Measurements from ENCODE around the gene UNC13B. TPM values are rescaled to one million over a fixed set of nuclear protein-coding genes. Genes with fewer than 3 reads are reported as not detected.

The UNC13B gene
- total and polyA plus RNA-seq, 2 donors (not counting 3 experiments of a cell fraction or from before 2014, with no cell fraction given) = 30.1 to 46.2 TPM

DNA sequence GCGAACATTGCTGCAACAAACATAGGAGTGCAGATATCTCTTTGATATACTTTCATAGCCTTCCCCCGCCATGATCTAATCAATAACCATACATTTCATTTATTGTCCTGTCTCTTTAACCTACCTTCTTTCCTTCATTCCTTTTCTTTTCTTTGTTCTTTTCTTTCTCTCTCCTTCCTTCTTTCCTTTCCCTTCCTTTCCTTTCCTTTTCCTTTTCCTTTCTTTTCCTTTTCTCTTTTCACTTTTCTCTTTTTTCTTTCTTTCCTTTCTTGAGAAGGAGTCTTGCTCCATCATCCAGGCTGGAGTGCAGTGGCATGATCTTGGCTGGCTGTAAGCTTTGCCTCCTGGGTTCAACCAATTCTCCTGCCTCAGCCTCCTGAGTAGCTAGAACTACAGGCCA lies 100.3 kb downstream of the UNC13B start:
- H2AFZ ChIP-seq (ENCODE audit: low read depth, low read length) = no peak overlapping the region
- no peaks in the 10 kb centered on the region for H3K9me1 ChIP-seq (replicated peaks; ENCODE audit: control insufficient read depth, extremely low read depth, insufficient read depth, low read length)
- BruUV-seq (replicated peaks) = no TSS peak
- intact Hi-C loops (cut with micrococcal nuclease) = no loop called here
- no peaks in the 10 kb centered on the region for H3K27me3 ChIP-seq (ENCODE audit: control insufficient read depth in 2 of 2, insufficient read depth in 2 of 2, low read length in 2 of 2)
- no peaks in the 10 kb centered on the region for H3K9me3 ChIP-seq (replicated peaks; ENCODE audit: control insufficient read depth, insufficient read depth, low read length)
- H3K4me2 ChIP-seq (ENCODE audit: insufficient read depth, low read length) = no peak overlapping the region
- H3K4me1 ChIP-seq (ENCODE audit: control insufficient read depth, extremely low read depth, insufficient read depth, low read length) = no peaks in the 10 kb centered on the region
- no peak overlapping the region for H3K4me3 ChIP-seq (replicated peaks in 1 of 3; ENCODE audit: insufficient read depth in 1 of 3, low read depth in 1 of 3, low read length in 3 of 3)
- H3K27ac ChIP-seq (ENCODE audit: insufficient read depth, low read depth, low read length) = no peak overlapping the region
- ChIA-PET POLR2A (no interaction called here), CTCF (interaction anchor here (1.0 to 1.1 kb wide), 2 partner anchors 32 to 123 kb away, joined by 3 to 4 read pairs; no protein-coding TSS in a partner anchor)
- no peaks in the 10 kb centered on the region for H4K20me1 ChIP-seq (replicated peaks; ENCODE audit: control insufficient read depth, extremely low read depth, insufficient read depth, low read length)
- H3K79me2 ChIP-seq (ENCODE audit: control insufficient read depth, insufficient read depth, low read length) = no peaks in the 10 kb centered on the region
- H3K9ac ChIP-seq (replicated peaks; ENCODE audit: extremely low read depth, insufficient read depth, low read length) = no peak overlapping the region
- TF ChIP-seq JUN (IDR thresholded peaks at IDR 0.05; ENCODE audit: borderline replicate concordance, insufficient read depth, insufficient read length, low read depth) = no peak
- TF ChIP-seq, protein P1, sequence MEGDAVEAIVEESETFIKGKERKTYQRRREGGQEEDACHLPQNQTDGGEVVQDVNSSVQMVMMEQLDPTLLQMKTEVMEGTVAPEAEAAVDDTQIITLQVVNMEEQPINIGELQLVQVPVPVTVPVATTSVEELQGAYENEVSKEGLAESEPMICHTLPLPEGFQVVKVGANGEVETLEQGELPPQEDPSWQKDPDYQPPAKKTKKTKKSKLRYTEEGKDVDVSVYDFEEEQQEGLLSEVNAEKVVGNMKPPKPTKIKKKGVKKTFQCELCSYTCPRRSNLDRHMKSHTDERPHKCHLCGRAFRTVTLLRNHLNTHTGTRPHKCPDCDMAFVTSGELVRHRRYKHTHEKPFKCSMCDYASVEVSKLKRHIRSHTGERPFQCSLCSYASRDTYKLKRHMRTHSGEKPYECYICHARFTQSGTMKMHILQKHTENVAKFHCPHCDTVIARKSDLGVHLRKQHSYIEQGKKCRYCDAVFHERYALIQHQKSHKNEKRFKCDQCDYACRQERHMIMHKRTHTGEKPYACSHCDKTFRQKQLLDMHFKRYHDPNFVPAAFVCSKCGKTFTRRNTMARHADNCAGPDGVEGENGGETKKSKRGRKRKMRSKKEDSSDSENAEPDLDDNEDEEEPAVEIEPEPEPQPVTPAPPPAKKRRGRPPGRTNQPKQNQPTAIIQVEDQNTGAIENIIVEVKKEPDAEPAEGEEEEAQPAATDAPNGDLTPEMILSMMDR (IDR thresholded peaks at IDR 0.05; ENCODE audit: extremely low read depth in 1 of 2, insufficient read depth in 1 of 2, low read depth in 1 of 2, low read length in 2 of 2) = no peak
- no peak for TF ChIP-seq EZH2 (IDR thresholded peaks at IDR 0.05; ENCODE audit: borderline replicate concordance, low read depth, low read length, severe bottlenecking)
- TF ChIP-seq, protein P2, sequence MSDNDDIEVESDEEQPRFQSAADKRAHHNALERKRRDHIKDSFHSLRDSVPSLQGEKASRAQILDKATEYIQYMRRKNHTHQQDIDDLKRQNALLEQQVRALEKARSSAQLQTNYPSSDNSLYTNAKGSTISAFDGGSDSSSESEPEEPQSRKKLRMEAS (IDR thresholded peaks at IDR 0.05; ENCODE audit: insufficient read depth, insufficient read length) = no peak
- TF ChIP-seq FOS (IDR thresholded peaks at IDR 0.05; ENCODE audit: borderline replicate concordance, insufficient read depth, low read length) = no peak
- TF ChIP-seq MYC (IDR thresholded peaks at IDR 0.05; ENCODE audit: low read depth, low read length) = no peak
- TF ChIP-seq POLR2A (IDR thresholded peaks at IDR 0.05; ENCODE audit: low read depth, low read length) = no peak
- no peak for DNase-seq (ENCODE audit: low read depth, low spot score)
- FAIRE-seq = peak; percentile 12
- dilution Hi-C loops (cut with MboI; ENCODE audit: extremely low pct_ligation_motif_present, low sequenced_read_pairs) = no loop called here
- H3K36me3 ChIP-seq (ENCODE audit: control insufficient read depth in 2 of 2, extremely low read depth in 1 of 2, insufficient read depth in 2 of 2, low read length in 2 of 2) = no peaks in the 10 kb centered on the region

Measured in endothelial cell of umbilical vein (primary cell).